GM18508 (cell line): ENCODE measurements around the gene MAGEF1.

Source experiments
- ATAC-seq: cut with Tn5 transposase; IDR thresholded peaks from one replicate; pipeline ENCODE4 v1.9.1; 2021; ENCODE audit warnings: moderate number of reproducible peaks; ENCODE audit not compliant: insufficient read depth, unreplicated experiment

Gene MAGEF1, protein sequence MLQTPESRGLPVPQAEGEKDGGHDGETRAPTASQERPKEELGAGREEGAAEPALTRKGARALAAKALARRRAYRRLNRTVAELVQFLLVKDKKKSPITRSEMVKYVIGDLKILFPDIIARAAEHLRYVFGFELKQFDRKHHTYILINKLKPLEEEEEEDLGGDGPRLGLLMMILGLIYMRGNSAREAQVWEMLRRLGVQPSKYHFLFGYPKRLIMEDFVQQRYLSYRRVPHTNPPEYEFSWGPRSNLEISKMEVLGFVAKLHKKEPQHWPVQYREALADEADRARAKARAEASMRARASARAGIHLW

DNA sequence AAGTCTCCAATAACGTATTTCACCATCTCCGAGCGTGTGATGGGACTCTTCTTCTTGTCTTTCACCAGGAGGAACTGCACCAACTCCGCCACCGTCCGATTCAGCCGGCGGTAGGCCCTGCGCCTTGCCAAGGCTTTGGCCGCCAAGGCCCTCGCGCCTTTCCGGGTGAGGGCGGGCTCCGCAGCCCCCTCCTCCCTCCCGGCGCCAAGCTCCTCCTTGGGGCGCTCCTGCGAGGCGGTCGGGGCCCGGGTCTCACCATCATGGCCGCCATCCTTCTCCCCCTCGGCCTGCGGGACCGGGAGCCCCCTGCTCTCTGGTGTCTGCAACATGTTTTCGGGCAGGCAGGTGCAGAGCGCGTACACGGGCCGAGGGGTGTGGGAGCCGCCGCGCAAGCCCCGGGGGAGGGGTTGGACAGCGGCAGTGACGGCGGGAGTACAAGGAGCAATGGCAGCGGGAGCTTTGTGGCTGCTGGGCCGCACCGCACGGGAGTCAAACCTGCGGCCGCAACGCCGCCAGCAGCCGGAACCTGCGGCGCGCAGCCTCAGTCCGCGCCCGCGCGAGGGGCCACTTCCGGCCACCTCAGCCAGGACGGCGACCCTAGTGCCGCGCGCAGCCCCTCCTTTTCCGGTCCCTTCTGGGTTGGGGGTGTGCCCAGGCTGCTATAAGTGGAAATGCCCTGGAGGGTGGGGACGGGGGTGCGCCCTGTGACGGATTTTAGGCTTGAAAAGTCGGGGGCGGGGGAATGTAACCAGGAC is at the start of gene MAGEF1:
Gene MAGEF1 (minus strand): TSS at position 572 of the 755 bp plus-strand sequence. CDS start 243 bp downstream, at position 329.
- no peak for ATAC-seq

DNA sequence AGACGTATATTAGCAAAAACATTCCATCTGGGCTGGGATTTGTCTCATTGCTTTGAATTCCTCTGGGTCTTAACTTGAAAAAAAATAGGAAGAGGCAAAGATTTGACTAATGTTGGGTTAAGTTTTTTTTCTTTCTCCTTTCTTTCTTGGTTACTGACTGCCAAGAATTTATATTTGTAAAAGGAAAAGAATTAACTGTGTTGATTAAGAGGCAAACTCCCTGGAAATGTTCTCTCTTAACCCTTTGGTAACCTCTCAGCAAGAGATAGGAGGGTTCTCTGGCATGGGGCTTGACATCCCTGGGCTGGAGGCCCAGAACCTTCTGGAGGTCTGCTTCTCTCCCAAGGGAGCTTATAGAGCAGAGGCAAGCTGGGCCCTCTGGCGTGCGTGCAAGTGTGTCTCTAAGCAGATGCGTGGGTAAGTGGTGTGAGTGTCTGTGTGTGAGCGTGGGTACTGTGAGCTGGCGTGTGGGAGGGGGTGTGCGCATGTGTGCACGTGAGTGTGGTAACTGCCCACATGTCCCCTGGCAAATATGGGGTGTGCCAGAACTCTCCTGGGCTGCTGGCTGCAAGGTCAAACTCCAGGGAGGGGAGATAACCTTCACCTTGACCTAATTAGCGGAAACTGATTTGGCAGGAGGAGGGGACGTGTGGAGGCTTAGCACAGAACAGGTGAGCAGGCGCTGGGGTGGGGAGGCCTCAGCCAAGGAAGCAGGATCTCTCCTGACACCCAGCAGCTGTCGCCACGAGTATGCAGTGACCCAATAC is 49.4 kb upstream of the MAGEF1 start:
- no peak for ATAC-seq

DNA sequence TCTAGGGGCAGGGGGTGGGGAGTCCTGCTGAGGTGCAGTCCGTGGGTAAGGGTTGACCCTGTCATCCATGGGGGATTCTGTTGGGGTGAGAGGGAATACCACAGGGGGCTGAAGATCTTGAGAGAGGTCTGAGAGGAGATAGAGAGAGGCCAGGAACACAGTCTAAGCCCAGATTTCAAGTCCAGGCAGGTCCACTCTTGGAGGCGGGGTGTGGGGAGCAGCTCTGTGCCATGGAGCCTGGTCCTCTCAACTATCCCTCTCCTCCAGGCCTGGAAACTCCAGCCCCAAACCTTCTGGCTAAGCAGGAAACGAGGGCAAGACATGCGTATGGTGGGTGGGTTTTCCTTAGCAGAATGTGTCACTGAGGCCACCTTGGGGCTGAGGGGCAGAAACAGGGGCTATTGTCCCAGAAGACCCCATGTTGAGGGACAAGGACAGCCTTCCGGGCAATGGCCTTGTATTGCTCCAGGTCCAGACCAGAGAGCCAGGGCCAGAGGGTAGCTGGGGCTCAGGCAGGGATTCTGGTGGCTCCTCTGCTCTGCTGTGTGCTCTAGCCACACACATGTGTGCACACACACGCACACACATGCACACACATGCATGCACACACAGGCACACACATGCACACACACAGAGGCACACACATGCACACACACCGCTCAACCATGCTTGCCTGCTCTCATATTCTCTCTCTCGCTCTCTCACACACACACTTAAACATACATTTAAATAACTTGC is 48.6 kb upstream of the MAGEF1 start:
- no peak for ATAC-seq

DNA sequence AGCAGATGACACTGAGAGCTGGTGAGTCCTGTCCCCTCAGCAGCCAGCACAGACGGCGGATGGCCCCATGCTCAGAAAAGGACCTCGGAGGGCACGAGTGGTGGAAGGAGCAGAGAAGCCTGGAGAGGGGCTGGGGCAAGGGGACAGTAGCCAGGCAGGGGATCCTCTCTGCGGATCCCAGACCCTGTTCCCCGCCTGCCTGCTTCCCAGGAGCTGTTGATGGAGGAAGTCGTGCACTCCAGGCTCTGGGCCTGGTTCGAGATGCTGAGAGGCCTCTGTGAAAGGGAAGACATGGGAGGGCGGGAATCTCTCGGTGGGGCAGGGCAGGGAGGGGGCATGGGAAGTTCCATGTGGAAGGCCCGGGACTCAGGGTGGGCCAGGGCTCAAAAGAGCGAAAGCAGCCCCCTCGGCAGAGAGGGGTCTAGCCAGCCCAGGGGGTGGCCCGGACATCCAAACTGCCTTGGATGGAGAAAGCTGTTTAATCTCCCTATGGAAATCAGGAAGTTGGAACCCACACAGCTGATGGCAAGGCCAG is 47.9 kb upstream of the MAGEF1 start:
- no peak for ATAC-seq

DNA sequence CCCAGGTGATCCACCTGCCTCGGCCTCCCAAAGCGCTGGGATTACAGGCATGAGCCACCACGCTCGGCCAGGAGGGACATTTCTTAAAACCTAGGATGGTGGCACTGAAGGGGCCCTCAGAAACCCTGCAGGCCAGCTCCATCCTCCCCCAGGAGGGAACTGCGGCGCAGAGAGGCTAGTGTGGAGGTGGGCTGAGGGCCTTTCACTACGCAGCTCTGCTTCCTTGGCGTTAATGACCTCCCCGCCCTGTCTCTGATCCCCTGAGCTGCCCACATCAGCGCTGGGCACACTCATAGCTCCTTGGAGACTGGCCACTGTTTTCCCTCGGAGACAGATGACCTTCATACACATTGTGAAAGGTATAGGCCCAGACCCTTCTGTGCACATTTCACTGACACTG is 46.2 kb upstream of the MAGEF1 start:
- no peak for ATAC-seq

DNA sequence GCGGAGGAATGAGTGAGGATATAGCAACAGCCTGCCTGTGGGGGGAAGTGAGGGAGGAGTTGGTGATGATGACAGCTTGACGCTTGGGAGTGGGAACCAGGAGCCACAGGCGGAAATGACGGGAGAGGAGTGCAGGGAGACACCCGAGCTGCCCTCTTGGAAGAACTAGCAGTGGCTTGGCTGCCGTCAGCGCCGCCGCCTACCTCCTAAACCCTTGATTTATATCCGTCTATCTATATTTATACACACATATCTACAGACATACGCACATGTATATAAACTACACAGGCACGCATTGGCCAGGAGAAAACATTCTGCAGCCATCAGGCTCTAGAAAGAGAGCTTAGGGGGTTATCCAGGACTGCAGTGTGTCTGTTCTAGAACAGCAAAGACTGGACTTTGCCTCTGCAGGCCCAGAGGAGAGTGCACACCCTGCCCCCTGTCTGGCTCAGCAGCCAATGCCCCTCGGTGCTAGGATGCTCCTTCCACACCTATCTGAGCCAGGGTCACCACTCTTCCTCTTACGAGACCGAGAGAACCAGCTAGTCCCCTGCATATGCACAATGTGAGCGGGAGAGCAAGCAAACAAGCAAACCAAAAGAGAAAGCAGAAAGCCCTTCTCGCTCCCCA is 45.3 kb upstream of the MAGEF1 start:
- ATAC-seq = no peak

DNA sequence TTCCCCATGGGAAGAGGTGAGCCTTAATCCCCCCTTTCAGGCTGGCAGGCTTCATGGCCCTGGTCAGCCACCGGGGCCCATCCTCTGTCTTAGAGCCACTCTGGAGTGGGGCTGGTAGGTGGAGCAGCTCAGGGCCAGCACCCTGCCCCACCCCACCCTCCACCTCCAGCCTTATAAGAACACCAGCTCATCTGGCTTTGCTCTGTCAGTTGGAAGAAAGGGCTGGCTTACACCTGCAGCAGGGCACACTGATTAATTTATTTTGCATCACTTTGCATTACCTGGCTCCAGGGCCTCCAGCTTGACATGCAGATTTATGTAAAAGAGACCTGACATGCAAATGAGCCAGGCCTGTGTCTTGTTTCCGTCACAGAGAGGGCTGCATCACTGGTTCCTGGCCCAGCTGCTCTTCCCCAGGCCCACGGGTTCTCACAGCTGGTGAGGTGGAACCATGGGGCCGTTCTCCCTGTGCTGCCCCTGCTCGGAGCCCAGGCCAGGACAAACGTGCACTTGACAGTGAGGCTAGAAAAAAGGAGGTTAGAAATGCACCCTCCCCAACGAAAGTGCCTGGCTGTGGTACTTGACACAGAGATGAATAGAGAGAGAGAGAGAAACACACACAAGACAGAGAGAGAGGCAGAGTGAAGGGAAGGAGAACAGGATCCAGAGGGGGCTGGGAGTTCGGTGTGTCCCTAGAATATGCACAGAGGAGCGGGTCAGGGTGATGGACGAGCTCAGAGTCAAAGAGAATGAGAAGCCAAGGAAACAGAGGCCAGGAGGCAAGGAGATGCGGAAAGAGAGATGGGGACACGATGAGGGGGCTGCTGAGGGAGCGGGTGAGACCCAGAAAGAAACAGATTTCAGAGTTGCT is 44.5 kb upstream of the MAGEF1 start:
- ATAC-seq = no peak

DNA sequence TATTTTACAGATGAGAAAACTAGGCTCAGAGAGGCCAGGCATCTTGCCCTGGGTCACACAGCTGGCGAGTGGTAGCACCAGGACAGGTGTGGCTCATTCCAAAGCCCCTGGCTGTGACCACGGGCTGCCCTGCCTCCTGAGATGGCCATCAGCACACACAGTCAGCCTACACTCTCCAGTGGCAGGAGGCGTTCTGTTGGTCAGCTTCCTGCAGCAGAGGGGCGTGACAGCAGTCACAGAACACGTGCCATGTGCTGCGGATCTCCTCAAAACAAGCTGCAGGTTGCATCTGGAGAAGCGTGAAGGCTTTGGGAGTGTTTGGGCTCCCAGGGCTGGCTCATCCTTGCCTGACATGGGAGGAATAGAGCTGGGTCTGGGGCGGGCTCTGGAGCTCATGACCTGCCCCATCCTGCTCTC is 43.5 kb upstream of the MAGEF1 start:
- ATAC-seq = no peak

DNA sequence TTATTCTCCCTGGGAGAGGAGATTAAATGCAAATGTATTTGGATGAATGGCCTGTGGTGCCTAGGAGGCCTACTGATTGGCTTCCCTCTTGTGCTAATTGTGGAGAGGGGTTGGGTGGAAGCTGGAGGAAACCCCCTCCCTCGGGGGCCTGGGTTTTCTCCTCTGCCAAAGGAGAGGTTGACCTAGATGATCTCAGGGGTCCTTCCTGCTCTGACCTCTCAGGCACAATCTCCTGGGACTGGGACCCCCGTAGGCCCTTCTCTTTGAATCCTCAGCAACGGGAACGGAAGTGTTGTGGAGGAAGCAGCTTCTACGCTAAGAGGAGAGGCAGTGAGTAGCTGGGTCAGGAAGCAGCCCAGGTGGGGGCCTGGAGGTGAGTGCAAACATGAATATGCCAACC is 40.5 kb upstream of the MAGEF1 start:
- no peak for ATAC-seq

DNA sequence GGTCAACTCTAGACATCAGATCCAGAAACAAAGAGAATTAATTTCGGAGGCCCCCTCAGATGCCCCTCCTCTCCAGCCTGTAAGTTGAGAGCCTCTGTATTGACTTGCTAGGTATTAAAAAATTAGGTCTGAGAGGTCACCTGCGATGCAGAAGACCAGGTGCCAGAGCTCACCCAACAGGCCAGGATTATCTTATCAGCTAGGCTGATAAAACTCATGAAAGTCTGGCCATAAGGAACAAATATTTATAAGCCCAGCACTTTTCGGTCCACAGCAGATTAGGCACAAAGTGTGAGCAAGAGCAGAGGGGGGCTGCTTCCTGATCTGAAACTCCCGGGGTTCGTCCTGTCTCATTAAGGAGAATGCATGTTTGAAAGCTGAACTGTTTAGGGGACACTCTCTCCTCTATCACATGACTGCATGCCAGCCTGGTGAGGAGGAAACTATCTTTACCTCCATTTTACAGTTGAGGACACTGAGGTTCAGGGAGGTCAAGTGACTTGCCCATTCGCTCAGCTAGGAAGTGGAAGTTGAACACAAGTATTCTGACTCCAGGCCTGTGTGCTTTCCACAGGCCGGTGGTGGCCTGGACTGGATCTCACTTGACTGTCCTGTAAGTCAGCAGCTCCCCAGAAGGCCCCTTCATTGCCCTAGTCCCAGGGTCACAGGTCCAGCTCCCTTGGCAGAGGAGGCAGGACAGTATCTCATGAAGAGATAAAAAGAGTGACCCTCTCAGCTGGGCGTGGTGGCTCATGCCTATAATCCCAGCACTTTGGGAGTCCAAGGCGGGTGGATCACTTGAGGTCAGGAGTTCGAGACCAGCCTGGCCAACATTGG is 39.6 kb upstream of the MAGEF1 start:
- ATAC-seq = no peak

DNA sequence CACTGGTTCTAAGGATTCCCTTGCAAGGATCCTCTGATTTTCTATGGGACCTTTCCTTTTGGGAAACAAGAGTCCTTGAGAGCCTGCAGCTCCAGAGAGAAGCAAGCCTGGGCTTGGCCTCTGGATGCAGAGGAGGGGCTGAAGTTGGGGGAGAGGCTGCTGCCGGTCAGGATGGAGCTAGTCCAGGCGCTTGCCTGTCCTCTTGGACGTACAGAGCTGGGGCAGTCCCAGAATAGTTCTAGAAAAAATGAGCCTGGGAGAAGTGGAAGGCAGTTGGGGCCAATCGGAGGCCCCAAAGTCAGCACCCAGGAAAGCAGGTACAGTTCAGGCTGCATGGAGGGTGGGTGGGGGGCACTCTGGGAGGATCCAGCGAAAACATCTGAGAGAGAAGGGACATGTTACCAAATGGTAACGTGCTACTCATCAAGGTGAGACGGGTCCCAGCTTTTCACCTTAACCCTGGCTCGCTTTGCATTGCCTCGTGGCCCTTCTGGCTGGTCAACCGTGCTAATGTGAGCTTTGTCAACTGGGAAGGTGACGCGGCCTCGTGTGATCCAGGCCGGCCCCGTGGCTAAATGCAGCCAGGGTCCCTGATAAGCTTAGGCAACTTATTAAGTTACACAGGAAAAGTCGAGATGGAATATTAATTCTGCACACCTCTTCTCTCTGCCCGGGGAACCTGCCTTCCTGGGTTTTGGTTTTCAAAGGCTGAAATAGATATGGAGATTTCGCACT is 38.7 kb upstream of the MAGEF1 start:
- ATAC-seq = no peak

DNA sequence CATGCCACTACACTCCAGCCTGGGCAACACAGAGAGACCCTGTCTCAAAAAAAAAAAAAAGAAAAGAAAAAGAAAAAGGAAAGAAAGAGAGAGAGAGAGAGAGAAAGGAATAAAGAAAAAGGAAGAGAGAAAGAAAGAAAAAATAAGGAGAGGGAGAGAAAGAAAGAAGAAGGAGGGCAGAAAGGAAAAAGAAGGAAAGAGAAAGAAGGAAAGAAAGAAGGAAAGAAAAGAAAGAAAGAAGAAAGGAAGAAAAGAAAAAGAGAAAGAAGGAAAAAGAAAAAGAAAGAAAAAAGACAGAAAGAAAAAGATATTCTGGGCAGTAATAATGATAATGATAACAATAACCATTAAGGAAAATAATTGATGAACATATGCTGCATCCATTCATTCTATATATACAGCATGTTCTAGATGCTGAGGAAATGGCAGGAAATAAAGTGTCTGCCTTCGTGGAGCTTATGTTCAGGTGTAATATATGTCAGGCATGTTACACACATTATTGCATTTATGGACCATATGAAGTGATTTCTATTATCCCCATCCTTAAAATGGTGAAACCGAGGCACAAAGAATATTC is 37.4 kb upstream of the MAGEF1 start:
- ATAC-seq = no peak

DNA sequence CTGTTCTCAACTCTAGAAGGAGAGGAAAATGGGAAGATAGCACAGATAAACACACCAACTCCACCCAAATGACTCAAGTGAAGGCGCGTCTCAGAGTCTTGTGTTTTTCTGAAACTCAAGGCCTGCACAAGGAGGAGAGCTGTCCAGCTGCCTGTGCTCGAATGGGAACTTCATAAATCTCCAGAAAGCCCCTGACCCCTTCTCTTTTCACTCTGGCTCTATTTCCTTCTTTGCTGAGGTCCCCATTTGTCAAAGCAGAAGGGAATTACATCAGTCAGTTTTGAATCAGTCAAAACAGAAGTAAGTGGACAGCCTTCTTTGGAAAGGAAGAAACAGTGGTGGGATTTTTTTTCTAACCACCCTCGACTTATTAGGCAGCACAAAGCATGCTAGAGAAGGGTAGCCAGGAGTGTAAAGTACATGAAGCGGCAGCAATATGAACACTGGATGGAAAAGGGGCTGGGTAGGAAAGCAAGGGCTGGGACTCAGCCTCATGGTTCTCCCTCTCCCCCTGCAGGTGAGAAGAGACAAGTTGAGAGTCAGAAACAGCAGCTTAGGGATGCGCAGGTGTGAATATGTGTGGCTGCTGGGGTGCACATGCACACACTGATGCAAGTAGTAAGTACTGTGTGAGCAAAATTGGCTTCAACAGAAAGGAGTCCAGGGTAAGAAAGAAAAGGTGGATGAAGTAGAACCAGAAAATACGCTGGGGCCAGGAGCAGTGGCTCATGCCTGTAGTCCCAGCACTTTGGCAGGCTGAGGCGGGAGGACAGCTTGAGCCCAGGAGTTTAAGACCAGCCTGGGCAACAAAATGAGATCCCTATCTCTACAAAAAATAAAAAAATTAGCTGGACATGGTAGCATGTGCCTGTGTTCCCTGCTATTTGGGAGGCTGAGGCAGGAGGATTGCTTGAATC is 36.6 kb upstream of the MAGEF1 start:
- ATAC-seq = no peak

DNA sequence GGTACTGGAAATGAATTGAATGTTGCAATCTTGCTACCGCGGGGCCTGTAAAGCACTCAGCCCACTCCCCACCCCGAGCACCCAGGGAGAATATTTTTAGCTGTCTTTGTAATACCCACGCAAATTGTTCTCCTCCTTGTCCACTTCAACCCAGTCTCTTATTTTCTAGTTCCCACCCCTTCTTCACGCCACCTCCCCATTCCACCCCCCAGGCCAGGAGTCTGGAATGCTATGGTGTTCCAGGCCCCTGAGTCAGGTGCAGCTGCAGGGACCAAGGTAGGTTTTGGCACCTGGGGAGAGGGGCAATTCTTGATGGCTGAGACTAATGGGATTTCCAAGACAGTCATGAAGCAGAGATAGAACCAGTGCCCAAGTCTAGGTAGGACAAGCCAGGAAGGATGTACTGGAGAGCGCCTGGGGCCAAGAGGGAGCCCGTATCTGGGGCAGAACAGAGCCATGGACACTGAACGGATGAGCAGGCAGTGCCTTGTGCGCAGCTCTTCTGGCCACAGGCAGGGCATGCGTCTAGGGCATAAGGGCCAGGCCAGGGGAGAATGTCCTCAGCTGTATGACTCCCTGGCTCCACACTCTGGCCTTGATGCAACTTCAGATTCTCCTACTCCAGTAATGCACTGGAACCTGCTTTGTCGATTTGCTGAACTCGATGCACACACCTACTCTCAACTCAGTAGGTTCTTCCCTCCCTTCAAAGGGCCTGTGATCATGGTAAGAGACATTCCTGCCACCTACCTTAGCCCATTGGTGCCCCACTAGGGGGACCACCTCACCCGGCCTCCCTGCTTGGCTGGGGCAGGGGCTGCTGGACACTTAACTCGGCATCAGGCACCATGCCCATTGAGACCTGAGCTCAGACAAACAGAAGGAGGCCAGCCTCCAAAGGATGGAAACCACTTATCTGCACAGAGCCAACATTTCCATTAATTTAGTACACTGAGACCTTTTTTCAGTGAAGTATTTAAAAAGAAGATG is 34.6 kb upstream of the MAGEF1 start:
- no peak for ATAC-seq

DNA sequence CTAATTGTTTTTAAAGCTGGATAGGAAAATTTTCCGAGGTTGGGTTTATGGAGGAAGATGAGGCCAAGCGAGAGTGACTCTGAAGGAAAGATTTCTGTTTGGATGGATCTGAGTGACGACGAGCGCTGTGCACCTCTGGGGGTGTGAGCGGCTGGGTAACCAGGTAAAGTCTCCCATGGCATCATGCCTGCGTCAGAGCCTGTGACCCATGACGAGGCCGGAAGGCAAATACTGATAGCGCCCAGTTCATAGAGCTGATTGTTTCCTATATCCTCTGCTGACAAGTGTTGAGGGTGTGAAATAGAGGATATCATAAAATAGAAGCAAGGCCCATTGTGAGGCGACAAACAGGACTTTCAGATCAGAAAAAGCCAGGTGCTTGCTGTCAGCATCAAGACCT is 33.7 kb upstream of the MAGEF1 start:
- ATAC-seq = no peak
